Myometrial cell (primary cell): ENCODE measurements around the gene MAP2K5. TPM values are rescaled to one million over a fixed set of nuclear protein-coding genes. Genes with fewer than 3 reads are reported as not detected.

Source experiments
- total RNA-seq: library from RNA; depleted of rRNA; stranded (reverse); fragments of >200 nt; gene quantifications from 2 replicates; pipeline ENCODE4 v1.2.3, GENCODE V29; 2015

MAP2K5 gene
- total RNA-seq = 6.1 and 8.5 TPM in 2 replicates

DNA sequence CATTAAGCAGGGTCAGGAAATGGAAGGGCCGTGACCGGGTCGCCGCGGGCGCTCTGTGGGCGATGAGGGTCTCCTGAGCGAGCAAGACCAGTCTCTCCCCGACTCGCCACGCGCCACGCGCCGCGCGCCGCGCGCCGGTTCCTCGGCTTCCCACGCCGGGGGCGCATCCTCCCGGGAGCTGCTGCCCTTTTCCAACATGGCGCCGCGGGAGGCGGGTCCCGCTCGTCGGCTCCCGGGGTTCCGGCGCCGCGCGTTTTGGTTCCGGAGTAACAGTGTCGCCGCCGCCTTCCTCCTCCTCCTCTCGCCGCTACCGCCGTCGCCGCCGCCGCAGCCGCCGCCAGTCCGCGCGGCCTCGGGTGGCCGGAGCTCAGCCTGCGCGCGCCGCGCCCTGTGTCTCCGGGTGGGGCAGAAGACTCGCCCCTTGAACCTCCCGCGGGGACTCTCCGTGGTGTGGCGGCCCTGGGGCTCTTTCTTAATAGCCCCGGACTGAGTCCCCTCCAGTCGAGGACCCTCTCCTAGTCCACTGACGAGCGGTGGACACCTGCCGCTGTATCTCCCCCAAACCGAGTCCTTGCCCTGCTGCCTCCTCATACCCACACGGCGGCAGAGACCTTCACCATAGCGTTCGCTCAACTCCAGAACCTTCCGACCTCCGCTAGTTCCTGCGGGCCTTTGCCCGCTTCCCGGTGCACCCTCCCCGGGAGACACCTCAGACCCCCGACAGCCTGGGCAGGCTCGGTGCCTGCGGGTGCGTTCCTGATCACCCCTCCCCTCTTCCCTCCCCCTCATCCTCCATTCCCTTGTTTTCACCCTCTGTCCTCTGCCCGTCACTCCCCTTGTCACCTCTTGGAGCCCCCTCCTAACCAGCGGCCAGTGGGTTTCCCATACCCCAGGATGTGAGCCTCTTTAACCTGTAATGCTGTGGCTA, at the start of gene MAP2K5:
Gene MAP2K5 (plus strand): TSS at position 284 of the 928 bp plus-strand sequence. CDS start 633 bp downstream, at position 917.

GRCh38 chr15:67521029-67521782, 21.3 kb upstream of the MAP2K5 start, which contains the start of gene C15orf61:
Gene C15orf61 (plus strand): TSS chr15:67521131. CDS start chr15:67521249, 118 bp downstream.

DNA sequence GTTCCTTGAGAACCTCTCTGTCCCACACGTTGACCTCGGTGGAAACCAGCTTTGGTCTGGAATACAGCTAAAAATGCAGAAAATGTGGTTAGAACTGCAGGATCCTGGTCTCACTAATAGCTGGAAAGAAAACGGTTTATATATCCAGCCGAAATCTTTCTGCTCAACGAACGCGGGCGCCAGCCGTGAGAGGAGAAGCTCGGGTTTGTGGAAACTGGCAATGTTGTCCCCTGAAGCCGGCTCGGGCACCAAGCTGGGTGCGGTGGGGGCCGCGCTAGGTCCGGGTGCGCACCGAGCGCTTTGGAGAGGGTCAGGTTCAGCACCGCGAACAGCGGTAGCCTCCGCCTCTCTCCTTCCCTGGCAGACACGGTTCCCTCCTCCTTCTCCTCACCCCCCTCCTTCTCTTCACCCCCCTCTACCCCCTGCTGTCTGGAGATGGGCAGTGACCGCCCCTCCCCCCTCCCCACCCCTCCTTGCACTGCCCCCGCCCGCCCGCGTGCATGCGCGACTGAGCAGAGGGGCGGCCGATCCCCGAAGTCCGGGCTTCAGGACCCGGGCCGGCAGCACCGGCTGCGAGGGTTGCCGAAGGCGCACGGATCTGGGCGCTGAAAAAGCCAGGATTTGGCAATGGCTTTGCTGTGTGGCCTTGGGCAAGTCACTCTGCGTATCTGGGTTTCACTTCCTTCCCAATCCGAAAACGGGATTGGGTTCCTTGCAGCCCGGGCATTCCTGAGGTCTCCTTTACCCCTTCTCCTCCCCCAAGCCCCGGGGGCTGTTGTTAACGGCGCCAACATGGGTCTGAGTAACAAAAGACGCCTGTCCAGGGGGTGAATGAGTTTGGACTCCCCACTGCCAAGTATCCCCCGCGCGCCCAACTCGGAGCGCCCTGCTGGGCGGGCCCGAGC, 282.7 kb downstream of the MAP2K5 start, which contains the start of gene SKOR1:
Gene SKOR1 (plus strand): TSS at position 534 of the 905 bp plus-strand sequence. CDS start 94 bp downstream, at position 628.

DNA sequence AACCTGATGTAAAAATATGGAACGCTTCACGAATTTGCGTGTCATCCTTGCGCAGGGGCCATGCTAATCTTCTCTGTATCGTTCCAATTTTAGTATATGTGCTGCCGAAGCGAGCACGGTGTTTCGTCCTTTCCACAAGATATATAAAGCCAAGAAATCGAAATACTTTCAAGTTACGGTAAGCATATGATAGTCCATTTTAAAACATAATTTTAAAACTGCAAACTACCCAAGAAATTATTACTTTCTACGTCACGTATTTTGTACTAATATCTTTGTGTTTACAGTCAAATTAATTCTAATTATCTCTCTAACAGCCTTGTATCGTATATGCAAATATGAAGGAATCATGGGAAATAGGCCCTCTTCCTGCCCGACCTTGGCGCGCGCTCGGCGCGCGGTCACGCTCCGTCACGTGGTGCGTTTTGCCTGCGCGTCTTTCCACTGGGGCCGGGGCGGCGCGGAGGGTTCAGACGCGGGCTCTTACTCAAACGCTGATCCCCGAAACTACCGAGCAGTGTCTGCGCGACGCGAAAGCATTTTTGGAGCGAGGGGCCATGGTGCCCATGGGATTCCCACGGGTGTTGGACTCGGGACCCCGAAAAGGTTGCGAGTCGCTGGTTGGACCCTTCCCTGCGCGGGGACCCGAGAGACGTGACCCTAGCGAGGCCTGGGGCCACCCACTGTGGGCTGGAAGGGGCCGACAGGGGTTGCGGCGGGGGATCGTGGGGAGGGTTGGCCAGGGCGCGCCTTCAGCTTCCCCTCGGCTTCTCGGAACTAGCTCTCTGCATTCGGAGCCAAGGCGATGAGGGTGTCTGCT, 297.6 kb downstream of the MAP2K5 start, which contains the start of gene RNU6-1:
Gene RNU6-1 (minus strand): TSS at position 117 of the 820 bp plus-strand sequence.

Other genes with a start within 250 kb of the MAP2K5 start
- 4.6 and 4.8 TPM in 2 replicates for gene C15orf61, start 21.6 kb upstream of the MAP2K5 start, total RNA-seq